ENCODE measurements around the gene TBC1D9. TPM values are rescaled to one million over a fixed set of nuclear protein-coding genes. Genes with fewer than 3 reads are reported as not detected.

TBC1D9 gene
- total RNA-seq, 1 donor from 2014 or later = 25.5 TPM

GRCh38 chr4:140575489-140575888 lies 180.7 kb downstream of the TBC1D9 start:
- H3K4me1 ChIP-seq = no peaks in the 10 kb centered on the region
- no peak overlapping the region for H3K4me3 ChIP-seq
- TF ChIP-seq, protein P1, sequence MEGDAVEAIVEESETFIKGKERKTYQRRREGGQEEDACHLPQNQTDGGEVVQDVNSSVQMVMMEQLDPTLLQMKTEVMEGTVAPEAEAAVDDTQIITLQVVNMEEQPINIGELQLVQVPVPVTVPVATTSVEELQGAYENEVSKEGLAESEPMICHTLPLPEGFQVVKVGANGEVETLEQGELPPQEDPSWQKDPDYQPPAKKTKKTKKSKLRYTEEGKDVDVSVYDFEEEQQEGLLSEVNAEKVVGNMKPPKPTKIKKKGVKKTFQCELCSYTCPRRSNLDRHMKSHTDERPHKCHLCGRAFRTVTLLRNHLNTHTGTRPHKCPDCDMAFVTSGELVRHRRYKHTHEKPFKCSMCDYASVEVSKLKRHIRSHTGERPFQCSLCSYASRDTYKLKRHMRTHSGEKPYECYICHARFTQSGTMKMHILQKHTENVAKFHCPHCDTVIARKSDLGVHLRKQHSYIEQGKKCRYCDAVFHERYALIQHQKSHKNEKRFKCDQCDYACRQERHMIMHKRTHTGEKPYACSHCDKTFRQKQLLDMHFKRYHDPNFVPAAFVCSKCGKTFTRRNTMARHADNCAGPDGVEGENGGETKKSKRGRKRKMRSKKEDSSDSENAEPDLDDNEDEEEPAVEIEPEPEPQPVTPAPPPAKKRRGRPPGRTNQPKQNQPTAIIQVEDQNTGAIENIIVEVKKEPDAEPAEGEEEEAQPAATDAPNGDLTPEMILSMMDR (IDR thresholded peaks at IDR 0.05) = no peak
- no peaks in the 10 kb centered on the region for H3K27me3 ChIP-seq
- H3K9me3 ChIP-seq = no peaks in the 10 kb centered on the region
- H3K36me3 ChIP-seq = no peaks in the 10 kb centered on the region
- DNase-seq (ENCODE audit: low spot score in 2 of 2) = no peak
- H3K27ac ChIP-seq = no peak overlapping the region
- intact Hi-C loops (cut with DNase I) = no loop called here

GRCh38 chr4:140571620-140572019 lies 184.6 kb downstream of the TBC1D9 start:
- H3K27me3 ChIP-seq = peaks cover 9% of the 10 kb centered on the region
- H3K4me1 ChIP-seq = peaks cover 0 to 6% of the 10 kb centered on the region in 2 donors
- H3K4me3 ChIP-seq = no peak overlapping the region
- DNase-seq (ENCODE audit: low spot score in 2 of 2) = no peak
- H3K36me3 ChIP-seq = no peaks in the 10 kb centered on the region
- TF ChIP-seq, protein P1 (IDR thresholded peaks at IDR 0.05) = no peak
- no peaks in the 10 kb centered on the region for H3K9me3 ChIP-seq
- intact Hi-C loops (cut with DNase I) = no loop called here
- no peak overlapping the region for H3K27ac ChIP-seq

Other genes with a start within 250 kb of the TBC1D9 start
- 3.9 TPM for gene ELMOD2, start 232.2 kb downstream of the TBC1D9 start, total RNA-seq
- not detected for gene UCP1, start 187.4 kb downstream of the TBC1D9 start, total RNA-seq